Activated naive CD8-positive, alpha-beta T cell treated with anti-CD3 and anti-CD28 coated beads, Interleukin-2, amount 10 ng/mL, durations not matched to agents 7 days and 5 days (primary cell): ENCODE results near the gene HAUS7. TPM values are rescaled to one million over a fixed set of nuclear protein-coding genes. Genes with fewer than 3 reads are reported as not detected.

Experiments
- ATAC-seq: fragments of 150-1000 bp; cut with Tn5 transposase; one replicate; pipeline ENCODE4 v1.10.0; 2021; ENCODE audit warnings: low read depth, moderate library complexity
- POLR2A ChIA-PET: fragments of 350-600 bp; sonication (Branson Sonifier 250); formaldehyde crosslinking; loops from one replicate; lab custom pipeline; 2021; ENCODE audit warnings: antibody characterized with exemption; lab: Charles Lee
- DNase-seq: peaks from one replicate; pipeline ENCODE4 v3.0.0; 2021
- H3K27ac Mint-ChIP-seq: one replicate; pipeline ENCODE4 v1.8.0; 2022; ENCODE audit warnings: mild to moderate bottlenecking, mixed read lengths
- H3K27me3 Mint-ChIP-seq: one replicate; pipeline ENCODE4 v1.8.0; 2022; ENCODE audit warnings: mild to moderate bottlenecking, moderate library complexity, mixed read lengths
- H3K36me3 Mint-ChIP-seq: one replicate; pipeline ENCODE4 v1.8.0; 2021; ENCODE audit warnings: mild to moderate bottlenecking, mixed read lengths
- H3K4me1 Mint-ChIP-seq: one replicate; pipeline ENCODE4 v1.8.0; 2021; ENCODE audit warnings: mixed read lengths
- H3K4me3 Mint-ChIP-seq: one replicate; pipeline ENCODE4 v1.8.0; 2022; ENCODE audit warnings: mild to moderate bottlenecking, moderate library complexity, mixed read lengths
- H3K9me3 Mint-ChIP-seq: one replicate; pipeline ENCODE4 v1.8.0; 2021; ENCODE audit warnings: mixed read lengths
- total RNA-seq, 2 experiments: library from RNA; stranded (reverse); gene quantifications; one replicate each; pipeline ENCODE4 v1.2.3, GENCODE V29; 2021

Gene HAUS7
- total RNA-seq, 2 experiments from 2014 or later: 35.4 to 36.5 TPM

DNA sequence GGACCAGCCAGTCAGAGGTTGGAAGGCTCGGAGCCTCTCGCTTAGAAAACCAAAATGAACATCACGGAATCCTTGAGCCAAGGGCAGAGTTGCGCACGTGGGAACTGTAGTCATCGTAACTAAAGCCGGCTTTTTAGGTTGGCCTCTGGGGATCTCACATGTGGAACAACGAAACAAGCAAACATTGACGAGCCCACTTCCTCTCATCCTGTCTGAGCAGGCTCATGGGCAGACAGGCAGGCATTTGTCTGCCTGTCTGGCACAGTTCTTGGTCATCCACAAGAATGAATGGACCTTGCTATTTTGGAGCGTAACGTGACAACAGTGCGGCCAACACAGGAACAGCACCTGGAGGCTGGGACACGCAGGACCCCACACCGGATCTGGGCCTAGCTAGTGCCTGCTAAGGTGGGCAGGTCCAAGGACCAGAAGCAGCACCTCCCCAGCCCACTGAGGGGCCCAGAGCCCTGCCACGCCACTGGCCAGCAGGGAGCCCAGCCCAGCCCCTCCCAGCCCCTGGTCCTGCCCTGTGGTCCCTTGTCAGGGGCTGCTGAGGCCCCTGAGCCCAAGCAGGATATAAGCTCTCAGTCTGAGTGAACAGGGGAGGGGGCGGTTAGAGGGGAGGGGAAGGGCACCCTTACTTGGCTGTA is 15.3 kb downstream of the HAUS7 start:
- ATAC-seq: no peak
- H3K9me3 Mint-ChIP-seq: no peaks in the 10 kb centered on the region
- no peaks in the 10 kb centered on the region for H3K27me3 Mint-ChIP-seq
- H3K4me1 Mint-ChIP-seq: no peaks in the 10 kb centered on the region
- DNase-seq: no peak
- POLR2A ChIA-PET: no interaction called here
- H3K36me3 Mint-ChIP-seq: no peaks in the 10 kb centered on the region
- no peak overlapping the region for H3K4me3 Mint-ChIP-seq
- H3K27ac Mint-ChIP-seq: no peak overlapping the region

DNA sequence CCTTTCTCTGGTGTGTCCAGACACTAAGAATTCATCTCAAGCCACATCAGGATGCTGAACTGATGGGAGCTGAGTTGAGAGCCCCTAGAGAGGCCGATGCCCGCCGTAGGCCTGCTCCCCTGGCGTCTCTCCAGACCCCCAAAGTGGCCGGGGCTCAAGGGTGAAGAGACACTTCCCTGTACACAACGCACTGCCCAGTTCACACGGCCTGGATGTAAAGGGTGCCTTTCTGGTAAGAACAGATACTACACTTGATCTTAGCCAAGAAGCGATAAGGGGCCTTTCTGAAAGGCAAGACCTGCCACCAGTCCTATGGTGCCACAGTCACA is 19.5 kb downstream of the HAUS7 start:
- Mint-ChIP-seq H3K4me3 (no peak overlapping the region), H3K9me3 (no peaks in the 10 kb centered on the region), H3K4me1 (no peaks in the 10 kb centered on the region), H3K27ac (no peak overlapping the region), H3K27me3 (no peaks in the 10 kb centered on the region), H3K36me3 (no peaks in the 10 kb centered on the region)
- ATAC-seq: no peak
- DNase-seq: no peak
- POLR2A ChIA-PET: no interaction called here

DNA sequence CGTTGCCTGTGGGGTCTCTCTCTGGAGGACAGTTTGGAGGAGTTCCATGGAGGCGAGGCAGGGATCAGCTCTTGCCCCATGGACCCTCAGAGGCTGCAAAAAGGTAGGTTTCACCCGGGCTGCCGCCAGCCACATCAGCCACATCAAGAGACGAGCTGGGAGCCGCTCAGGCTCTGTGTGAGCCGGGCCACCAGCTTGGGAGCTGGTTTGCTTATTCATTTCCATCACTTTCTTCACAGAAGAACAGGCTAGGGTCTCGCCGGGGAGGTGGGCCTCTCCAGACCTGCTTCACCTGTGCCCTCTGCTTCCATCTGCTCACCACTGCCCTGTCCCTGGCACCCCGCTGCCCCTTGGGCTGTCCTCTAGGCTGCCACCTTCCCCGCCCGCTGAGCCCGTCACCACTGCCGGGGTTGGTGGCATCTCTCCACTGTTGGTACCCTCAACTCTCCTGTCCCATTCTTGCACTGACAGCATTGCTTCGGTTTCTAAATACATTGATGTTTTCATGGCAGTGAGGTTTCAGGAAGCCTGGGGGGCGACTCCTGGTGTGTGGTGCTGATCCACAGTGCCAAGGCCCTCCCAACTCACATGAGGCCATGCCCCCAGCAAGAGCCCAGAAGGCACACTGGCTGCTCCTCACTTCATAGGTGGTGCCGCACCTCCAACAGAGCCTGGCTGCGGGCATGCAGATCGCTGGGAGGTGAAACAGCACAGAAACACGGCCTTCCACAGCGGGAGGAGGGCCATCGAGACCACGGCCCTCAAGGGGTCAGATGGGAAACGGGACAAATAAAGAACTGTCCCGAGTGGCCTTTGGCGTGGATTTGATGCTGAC is 20.0 kb downstream of the HAUS7 start:
- DNase-seq (no peak), ATAC-seq (no peak)
- Mint-ChIP-seq H3K27me3 (no peaks in the 10 kb centered on the region), H3K36me3 (no peaks in the 10 kb centered on the region), H3K9me3 (no peaks in the 10 kb centered on the region), H3K27ac (no peak overlapping the region), H3K4me3 (no peak overlapping the region), H3K4me1 (no peaks in the 10 kb centered on the region)
- POLR2A ChIA-PET: no interaction called here

DNA sequence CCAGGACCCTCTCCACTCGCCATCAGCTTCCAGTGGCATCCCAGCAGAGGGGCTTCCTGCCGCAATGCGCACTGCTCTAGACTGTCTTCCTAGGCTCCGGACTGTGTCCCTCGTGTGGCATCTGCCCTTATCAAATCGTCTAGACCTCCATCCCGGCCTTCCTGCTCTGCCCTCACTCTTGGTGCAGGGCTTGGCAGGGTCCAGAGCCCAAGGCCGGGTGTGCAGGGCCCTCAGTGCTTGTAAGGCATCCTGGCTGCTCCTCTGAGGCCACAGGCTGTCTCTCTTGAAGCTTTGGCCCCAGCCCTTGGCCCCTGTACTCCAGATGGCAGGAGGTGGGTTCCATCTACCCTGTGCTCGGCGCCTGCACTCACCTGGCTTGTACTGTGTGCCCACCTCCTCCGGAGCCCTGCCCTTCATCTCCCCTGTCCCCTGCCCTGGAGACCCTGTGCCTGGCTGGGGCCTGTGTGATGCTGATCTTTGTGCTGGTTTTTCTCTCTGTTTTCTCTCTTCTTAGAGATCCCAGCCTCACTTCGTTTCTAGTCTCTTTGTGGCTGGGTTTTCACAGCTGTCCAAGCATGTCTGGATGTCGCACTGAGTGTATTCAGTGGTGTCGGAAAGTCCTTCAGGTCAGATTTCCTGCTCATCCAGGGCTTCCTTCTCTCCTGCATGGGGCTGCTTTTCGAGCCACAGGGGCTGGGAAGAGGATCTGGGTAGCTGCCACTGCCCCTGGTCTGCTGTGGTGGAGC is 20.8 kb downstream of the HAUS7 start:
- DNase-seq: no peak
- no peak for ATAC-seq
- Mint-ChIP-seq H3K27ac (no peak overlapping the region), H3K4me3 (no peak overlapping the region), H3K9me3 (no peaks in the 10 kb centered on the region), H3K4me1 (no peaks in the 10 kb centered on the region), H3K27me3 (no peaks in the 10 kb centered on the region), H3K36me3 (no peaks in the 10 kb centered on the region)
- POLR2A ChIA-PET: no interaction called here

DNA sequence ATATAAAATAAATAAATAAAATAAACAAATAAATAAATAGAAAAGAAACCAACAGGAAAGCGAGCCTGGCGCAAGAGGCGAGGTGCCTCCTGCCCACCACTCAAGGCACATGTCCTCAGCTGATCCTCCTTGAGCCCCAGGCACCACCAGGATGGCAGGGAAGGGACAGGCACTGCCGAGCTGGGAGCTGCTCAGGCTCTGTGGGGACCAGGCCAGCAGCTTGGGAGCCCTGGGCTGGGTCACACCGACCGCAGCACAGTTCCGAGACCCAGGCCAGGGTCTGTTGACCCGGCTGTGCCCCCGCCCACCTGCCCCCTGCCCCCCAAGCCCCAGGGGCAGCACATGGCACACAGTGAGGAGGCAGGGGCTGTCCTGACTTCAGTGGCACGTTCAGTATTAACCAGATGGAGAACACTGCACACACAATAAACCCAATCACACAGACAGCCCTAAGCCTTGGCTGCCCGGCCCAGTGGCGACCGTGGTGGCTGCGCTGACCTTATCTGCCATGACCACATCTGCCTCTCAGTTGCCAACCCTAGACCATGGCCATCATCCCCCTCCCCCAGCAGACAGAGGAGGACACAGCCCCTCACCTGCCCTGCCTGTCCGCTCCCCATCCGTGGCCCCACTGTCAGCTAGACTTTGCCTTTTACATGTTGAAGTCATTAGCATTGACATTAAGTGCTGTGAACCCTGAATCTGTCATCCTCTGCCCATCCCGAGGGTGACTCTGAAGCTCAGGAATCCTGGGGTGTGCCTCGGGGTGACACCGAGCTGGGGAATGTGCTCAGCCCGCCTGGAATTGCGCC is 21.6 kb downstream of the HAUS7 start:
- POLR2A ChIA-PET: no interaction called here
- DNase-seq (no peak), ATAC-seq (no peak)
- Mint-ChIP-seq H3K4me1 (no peaks in the 10 kb centered on the region), H3K27me3 (no peaks in the 10 kb centered on the region), H3K4me3 (no peak overlapping the region), H3K36me3 (no peaks in the 10 kb centered on the region), H3K27ac (no peak overlapping the region), H3K9me3 (no peaks in the 10 kb centered on the region)

DNA sequence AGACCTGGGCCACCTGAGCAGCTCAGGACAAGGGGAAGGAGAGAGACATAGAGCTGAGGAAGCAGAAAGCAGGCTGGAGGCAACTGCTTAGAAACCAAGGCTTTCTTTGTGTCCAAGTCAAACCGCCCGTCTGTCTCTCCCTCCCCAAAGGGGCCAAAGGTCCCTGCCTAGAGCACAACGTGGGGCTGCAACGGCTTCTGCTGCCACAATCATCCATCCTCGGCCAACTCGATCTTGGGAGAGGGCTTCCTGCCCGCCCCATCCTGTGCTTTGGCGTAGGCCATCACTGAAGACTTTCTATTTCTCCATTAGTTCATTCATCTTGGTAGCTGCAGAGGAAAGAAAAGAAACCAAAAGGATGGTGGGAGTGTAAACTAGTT is 22.8 kb downstream of the HAUS7 start:
- no peak overlapping the region for H3K4me3 Mint-ChIP-seq
- no peaks in the 10 kb centered on the region for H3K9me3 Mint-ChIP-seq
- H3K27ac Mint-ChIP-seq: peak overlapping the region; percentile 48
- no peaks in the 10 kb centered on the region for H3K36me3 Mint-ChIP-seq
- POLR2A ChIA-PET: no interaction called here
- no peaks in the 10 kb centered on the region for H3K4me1 Mint-ChIP-seq
- no peak for DNase-seq
- no peak for ATAC-seq
- no peaks in the 10 kb centered on the region for H3K27me3 Mint-ChIP-seq

DNA sequence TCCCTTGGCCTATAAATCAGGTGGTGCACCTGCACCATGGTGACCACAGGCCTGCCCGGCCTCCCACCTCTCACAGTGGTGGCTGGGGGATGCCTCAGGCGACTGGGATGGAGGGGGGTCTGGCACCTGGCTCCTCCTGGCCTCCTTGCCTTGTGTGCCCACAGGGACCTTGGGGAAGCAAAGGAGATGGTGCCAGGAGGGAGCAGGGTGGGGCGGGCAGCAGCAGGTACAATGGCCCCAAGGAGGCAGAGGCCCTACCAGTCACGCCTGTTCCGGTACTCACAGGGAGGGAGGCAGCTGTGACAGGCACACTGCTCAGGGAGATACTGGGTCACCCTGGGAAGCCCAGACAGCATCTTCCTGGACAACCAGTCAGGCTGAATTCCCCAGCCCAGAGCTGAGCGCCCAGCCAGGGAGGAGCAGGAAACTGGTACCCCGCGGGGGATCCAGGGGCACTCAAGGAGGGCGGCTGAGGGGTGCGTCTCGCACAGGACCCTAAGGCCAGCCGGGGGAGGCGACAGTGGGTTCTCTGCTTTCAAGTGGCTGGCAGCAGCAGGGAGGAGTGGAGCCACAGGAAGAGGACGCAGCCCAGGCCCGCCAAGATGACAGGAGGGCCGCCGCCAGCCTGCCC is 23.3 kb downstream of the HAUS7 start:
- POLR2A ChIA-PET: no interaction called here
- no peak for ATAC-seq
- H3K4me3 Mint-ChIP-seq: no peak overlapping the region
- no peak for DNase-seq
- no peak overlapping the region for H3K27ac Mint-ChIP-seq
- H3K27me3 Mint-ChIP-seq: no peaks in the 10 kb centered on the region
- no peaks in the 10 kb centered on the region for H3K9me3 Mint-ChIP-seq
- H3K36me3 Mint-ChIP-seq: no peaks in the 10 kb centered on the region
- no peaks in the 10 kb centered on the region for H3K4me1 Mint-ChIP-seq

DNA sequence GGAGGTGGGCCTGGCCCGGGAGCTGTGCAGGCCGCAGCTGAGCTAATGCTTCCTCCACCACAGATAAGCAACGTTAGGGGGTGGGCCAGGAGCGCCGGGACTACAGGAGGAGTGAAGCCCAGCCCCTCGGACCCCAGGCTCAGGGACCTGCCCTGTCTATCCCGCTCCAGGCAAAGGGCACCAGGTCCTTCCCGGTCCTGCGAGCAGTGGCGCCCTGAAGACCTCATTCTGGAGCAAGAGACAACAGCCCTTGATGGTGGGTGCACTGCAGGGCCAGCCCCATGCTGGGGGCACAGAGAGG is 23.8 kb downstream of the HAUS7 start:
- Mint-ChIP-seq H3K36me3 (no peaks in the 10 kb centered on the region), H3K27me3 (no peaks in the 10 kb centered on the region), H3K4me1 (no peaks in the 10 kb centered on the region), H3K4me3 (no peak overlapping the region), H3K9me3 (no peaks in the 10 kb centered on the region), H3K27ac (no peak overlapping the region)
- POLR2A ChIA-PET: no interaction called here
- ATAC-seq (no peak), DNase-seq (no peak)

DNA sequence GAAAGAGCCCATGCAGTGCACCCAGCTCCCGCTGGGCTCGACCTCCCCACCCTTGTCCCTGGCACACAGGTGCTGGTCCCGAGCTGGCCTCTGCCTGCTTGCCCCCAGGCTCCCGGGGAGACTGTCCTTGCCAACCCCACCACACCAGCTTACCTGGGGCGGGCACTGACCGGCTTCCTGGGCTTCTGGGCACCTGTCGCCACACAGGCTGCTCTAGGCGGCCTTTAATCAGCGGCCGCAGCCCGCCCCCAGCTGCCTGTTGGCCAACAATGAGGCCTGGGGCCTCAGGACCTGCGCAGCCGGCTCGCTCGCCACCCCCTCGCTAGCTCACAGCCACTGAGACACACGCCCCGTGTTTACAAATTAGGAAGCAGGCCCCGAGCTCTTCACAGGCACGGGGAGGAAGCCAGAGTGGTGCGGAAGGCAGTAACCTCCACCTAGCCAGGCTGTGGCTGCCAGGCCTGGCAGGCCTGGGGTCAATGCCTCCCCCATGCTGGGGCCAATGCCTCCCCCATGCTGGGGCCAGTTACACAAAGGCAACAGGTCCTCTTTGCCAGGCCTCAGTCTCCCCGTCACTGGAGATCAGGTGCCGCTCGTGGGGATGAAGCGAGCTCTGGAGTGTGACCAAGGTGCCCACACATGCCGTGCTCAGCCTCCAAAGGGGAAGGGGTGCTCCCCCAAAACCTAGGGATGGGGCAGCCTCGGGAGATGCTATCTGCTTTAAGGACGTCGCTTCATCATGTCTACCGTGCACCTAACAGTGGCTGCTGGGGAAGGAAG is 24.3 kb downstream of the HAUS7 start, which contains the start of gene TREX2:
TREX2 (minus strand) TSS at position 201 of the 780 bp plus-strand sequence. CDS start 626 bp downstream, outside the sequence.
- POLR2A ChIA-PET: no interaction called here
- Mint-ChIP-seq H3K27ac (no peak within 1 kb of the TSS), H3K9me3 (no peaks in the 10 kb centered on the region), H3K4me3 (no peak within 1 kb of the TSS), H3K27me3 (no peaks in the 10 kb centered on the region), H3K36me3 (no peaks in the 10 kb centered on the region), H3K4me1 (no peaks in the 10 kb centered on the region)
- ATAC-seq (no peak), DNase-seq (no peak)

DNA sequence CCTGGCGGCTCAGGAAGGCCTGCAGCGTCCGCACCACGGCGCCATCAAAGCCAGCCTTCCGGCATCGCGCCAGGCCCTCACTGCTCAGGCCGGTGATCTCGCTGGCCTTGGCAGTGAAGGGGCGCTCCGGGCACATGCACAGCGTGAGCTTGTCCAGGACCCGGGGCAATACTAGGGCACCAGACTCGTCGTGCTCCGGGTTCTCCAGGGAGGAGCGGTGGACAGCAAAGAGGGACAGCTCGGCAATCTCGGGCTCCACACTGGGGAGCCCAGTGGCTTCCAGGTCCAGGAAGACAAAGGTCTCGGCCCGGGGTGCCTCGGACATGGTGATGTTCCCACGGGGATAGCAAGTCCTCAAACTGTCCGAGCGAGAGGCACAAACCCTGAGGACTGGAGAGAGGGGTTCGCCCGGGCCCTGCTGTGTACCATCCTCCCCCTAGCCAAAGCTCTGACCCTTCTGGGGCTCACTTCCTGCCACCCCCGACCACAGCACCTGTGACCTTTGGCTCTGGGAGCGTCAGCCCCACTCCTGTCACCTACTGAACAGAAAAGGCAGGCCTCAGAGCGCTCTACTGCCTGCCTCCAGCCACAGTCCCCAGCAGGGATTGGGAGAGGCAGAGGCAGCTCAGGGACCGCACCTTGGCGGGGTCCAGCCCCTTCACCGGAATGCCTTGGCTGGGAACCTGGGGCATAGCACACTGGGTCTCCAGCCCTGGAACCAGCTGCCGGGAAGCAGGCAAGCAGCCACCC is 25.1 kb downstream of the HAUS7 start:
- Mint-ChIP-seq H3K27me3 (no peaks in the 10 kb centered on the region), H3K4me1 (no peaks in the 10 kb centered on the region), H3K27ac (no peak overlapping the region), H3K9me3 (no peaks in the 10 kb centered on the region), H3K36me3 (no peaks in the 10 kb centered on the region), H3K4me3 (no peak overlapping the region)
- POLR2A ChIA-PET: no interaction called here
- no peak for DNase-seq
- no peak for ATAC-seq

DNA sequence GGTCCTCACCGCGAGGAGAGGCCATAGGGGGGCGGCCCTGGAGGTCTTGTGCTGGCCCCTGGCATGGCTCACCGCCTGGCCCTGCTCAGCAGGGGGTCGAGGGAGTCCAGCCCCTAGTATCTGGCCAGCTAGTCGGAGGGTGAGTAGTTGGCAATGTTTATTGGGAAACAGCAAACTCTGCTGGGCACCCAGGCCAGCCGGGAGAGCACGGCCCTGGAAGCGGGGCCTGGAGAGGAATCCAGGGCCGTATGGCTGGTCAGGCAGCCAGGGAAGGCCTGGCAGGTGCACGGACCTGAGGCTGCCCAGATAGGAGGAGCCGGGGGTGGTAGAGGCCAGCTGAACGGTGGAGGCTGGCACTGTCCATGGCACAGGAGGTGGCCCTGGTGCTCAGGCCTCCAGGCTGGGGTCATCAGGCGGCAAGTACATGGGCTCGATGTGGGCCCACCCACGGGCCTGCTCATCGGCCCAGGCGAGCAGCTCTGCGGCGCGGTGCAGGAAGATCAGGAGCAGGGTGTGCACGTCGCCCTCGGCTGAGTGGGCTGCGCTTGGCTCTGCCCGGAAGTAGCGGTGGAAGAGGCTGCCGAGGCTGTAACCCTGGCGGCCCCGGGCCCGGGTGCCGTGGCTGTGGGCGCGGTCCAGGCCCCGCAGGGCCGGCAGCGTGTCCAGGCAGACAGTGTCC is 25.9 kb downstream of the HAUS7 start:
- POLR2A ChIA-PET: no interaction called here
- Mint-ChIP-seq H3K27me3 (peaks cover 4% of the 10 kb centered on the region), H3K36me3 (no peaks in the 10 kb centered on the region), H3K4me3 (no peak overlapping the region), H3K27ac (no peak overlapping the region), H3K4me1 (no peaks in the 10 kb centered on the region), H3K9me3 (no peaks in the 10 kb centered on the region)
- ATAC-seq (no peak), DNase-seq (no peak)
